Fibroblast of lung (primary cell): ENCODE results near the gene NFAM1. TPM values are rescaled to one million over a fixed set of nuclear protein-coding genes. Genes with fewer than 3 reads are reported as not detected.

ENCODE experiments used
- DNase-seq, 2 donors: peaks; one replicate each; pipeline versions ENCODE4 v3.0.0 to v3.0.0-alpha.2; 2010; ENCODE audit warnings: low read depth in 2 of 2
- H2AFZ ChIP-seq: 2 replicates; pipeline ENCODE4 v1.5.1; 2012; ENCODE audit warnings: low read length, control low read depth, inconsistent platforms
- H3K27ac ChIP-seq: 2 replicates; pipeline ENCODE4 v1.5.1; 2011; ENCODE audit warnings: low read length, control low read depth; ENCODE audit not compliant: insufficient read depth
- H3K27me3 ChIP-seq: 2 replicates; pipeline ENCODE4 v1.5.1; 2011; ENCODE audit warnings: mild to moderate bottlenecking, low read length; ENCODE audit not compliant: control insufficient read depth, insufficient read depth
- H3K36me3 ChIP-seq: 2 replicates; pipeline ENCODE4 v1.5.1; 2011; ENCODE audit warnings: low read length; ENCODE audit not compliant: control insufficient read depth, insufficient read depth
- H3K4me1 ChIP-seq: 2 replicates; pipeline ENCODE4 v1.5.1; 2011; ENCODE audit warnings: low read length; ENCODE audit not compliant: control insufficient read depth, insufficient read depth; ENCODE audit errors: extremely low read depth
- H3K4me2 ChIP-seq: 2 replicates; pipeline ENCODE4 v1.5.1; 2011; ENCODE audit warnings: low read length, control low read depth; ENCODE audit not compliant: insufficient read depth; ENCODE audit errors: extremely low read depth
- H3K4me3 ChIP-seq, 4 experiments: fragments of 200-600 bp in 1 of 4; sonication (generic) in 1 of 4; replicated peaks in 1 of 4; 2 replicates each; pipeline ENCODE4 v1.5.1; 2011 to 2016; ENCODE audit warnings: low read length in 4 of 4, low read depth in 3 of 4, mild to moderate bottlenecking in 3 of 4, control low read depth in 2 of 4, inconsistent platforms in 1 of 4, mixed read lengths in 1 of 4; ENCODE audit not compliant: insufficient read depth in 1 of 4; ENCODE audit errors: control extremely low read depth in 1 of 4
- H3K79me2 ChIP-seq: 2 replicates; pipeline ENCODE4 v1.5.1; 2012; ENCODE audit warnings: mild to moderate bottlenecking, low read length, inconsistent platforms; ENCODE audit not compliant: control insufficient read depth, insufficient read depth
- H3K9ac ChIP-seq: 2 replicates; pipeline ENCODE4 v1.5.1; 2011; ENCODE audit warnings: mild to moderate bottlenecking, low read length, control low read depth; ENCODE audit not compliant: insufficient read depth
- H3K9me3 ChIP-seq: 2 replicates; pipeline ENCODE4 v1.5.1; 2012; ENCODE audit warnings: low read depth, low read length; ENCODE audit not compliant: control insufficient read depth, insufficient read depth
- H4K20me1 ChIP-seq: 2 replicates; pipeline ENCODE4 v1.5.1; 2011; ENCODE audit warnings: low read length; ENCODE audit not compliant: control insufficient read depth, insufficient read depth; ENCODE audit errors: extremely low read depth
- CTCF ChIP-seq, 2 donors: IDR thresholded peaks in 1 of 2; conservative IDR thresholded peaks in 1 of 2; 1 replicate in 1 of 2; 2 replicates in 1 of 2; pipeline ENCODE4 v1.5.1; 2011 to 2012; ENCODE audit warnings: low read length in 2 of 2, control low read depth in 1 of 2, inconsistent platforms in 1 of 2, low read depth in 1 of 2, mild to moderate bottlenecking in 1 of 2
- EZH2 ChIP-seq: IDR thresholded peaks from 2 replicates; pipeline ENCODE4 v1.5.1; 2012; ENCODE audit warnings: low read length, control low read depth, mild to moderate bottlenecking; ENCODE audit errors: missing control alignments
- polyA plus RNA-seq, 2 donors: library from polyadenylated mRNA; depleted of rRNA in 1 of 2; stranded (reverse) in 1 of 2; unstranded in 1 of 2; fragments of >200 nt; gene quantifications; 2 replicates each; pipeline ENCODE4 v1.2.1, GENCODE V29; 2011 to 2012; ENCODE audit warnings: missing spikeins in 1 of 2
- total RNA-seq: library from RNA; depleted of rRNA; stranded (reverse); fragments of >200 nt; gene quantifications from 2 replicates; pipeline ENCODE4 v1.2.1, GENCODE V29; 2014

Gene NFAM1
- total and polyA plus RNA-seq, 2 donors (not counting 1 experiment from before 2014, with no cell fraction given): 0.17 TPM; not detected in 1

DNA sequence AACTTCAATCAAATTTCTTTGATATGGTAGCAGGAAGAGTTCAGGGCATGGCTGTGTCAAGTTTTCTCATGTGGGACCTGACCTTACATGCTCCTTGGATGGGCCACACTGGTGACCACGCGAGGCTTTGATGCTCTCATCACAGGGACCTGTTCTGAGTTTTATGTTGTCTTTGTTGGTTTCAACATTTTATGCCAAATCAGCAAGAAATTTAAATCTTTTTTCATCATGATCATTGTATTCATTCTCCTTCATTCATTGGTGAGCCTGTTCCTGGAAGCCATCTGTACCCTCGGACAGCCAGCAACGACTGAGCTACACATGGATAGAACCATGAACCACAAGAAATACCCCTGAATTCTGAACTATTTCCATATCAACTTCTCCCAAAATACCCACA lies 10.5 kb upstream of the NFAM1 start:
- no peak for TF ChIP-seq EZH2
- TF ChIP-seq CTCF (conservative IDR thresholded peaks at IDR 0.05 in 1 of 2, IDR thresholded peaks at IDR 0.05 in 1 of 2; ENCODE audit: low read depth in 1 of 2, low read length in 2 of 2): no peak
- Histone ChIP-seq H3K4me2 (no peak overlapping the region), H3K9ac (no peak overlapping the region), H3K27ac (no peak overlapping the region), H3K4me3 (no peak overlapping the region), H4K20me1 (no peaks in the 10 kb centered on the region), H3K36me3 (no peaks in the 10 kb centered on the region), H3K27me3 (no peaks in the 10 kb centered on the region), H3K9me3 (no peaks in the 10 kb centered on the region), H3K79me2 (no peaks in the 10 kb centered on the region), H3K4me1 (peaks cover 8% of the 10 kb centered on the region), H2AFZ (no peak overlapping the region)
- DNase-seq: no peak

- Histone ChIP-seq H3K4me2 (no peak overlapping the region), H4K20me1 (no peaks in the 10 kb centered on the region), H2AFZ (no peak overlapping the region), H3K27ac (no peak overlapping the region), H3K79me2 (no peaks in the 10 kb centered on the region), H3K9me3 (no peaks in the 10 kb centered on the region), H3K27me3 (peaks cover 6% of the 10 kb centered on the region), H3K4me3 (no peak overlapping the region), H3K9ac (no peak overlapping the region), H3K36me3 (no peaks in the 10 kb centered on the region), H3K4me1 (peaks cover 11% of the 10 kb centered on the region)
- TF ChIP-seq EZH2 (no peak), CTCF (conservative IDR thresholded peaks at IDR 0.05 in 1 of 2, IDR thresholded peaks at IDR 0.05 in 1 of 2; ENCODE audit: low read depth in 1 of 2, low read length in 2 of 2) (no peak)
- DNase-seq: no peak
Measured at GRCh38 chr22:42440728-42441127, 8.5 kb upstream of the NFAM1 start.

DNA sequence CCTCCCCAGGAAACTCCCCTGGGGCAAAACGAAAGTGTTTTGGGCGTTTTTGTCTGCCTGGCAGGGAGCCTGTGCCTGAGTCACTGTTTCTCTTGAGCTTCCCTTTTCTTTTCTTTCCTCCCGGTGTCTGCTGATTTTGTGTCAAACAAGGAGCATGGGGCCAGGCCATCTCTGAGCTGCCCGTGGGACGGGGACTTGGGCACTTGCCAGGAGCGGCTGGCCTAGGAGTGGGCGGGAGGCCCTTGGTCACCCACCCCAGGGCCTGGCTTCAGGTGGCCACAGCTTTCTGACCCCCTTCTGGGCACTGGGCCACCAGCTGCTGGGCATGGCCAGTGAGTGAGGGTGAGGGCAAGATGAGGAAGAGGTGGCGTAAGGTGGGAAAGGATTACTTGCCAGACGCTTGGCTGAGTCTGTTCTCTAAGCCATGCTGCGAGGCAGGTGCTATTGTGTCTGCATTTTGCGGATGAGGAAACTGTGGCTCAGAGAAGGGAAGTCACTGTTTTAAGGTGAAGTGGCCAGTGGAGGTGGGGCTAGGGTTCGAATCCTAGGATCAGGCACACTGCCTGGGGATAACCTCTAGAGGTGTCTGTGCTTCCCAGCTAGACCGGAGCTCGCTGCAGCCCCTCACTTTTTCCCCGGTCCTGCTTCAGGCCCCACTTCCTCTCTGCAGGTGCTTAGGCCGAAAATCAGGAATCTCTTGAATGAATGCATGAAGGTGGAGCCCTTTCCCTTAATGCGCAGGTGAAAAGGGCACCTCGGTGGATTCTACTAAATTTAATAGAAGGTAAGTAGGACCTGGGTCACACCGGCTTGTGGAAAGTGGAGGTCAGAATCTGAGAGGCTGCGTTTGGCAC lies 7.8 kb upstream of the NFAM1 start:
- H3K36me3 ChIP-seq: no peaks in the 10 kb centered on the region
- no peak overlapping the region for H3K9ac ChIP-seq
- peaks cover 6% of the 10 kb centered on the region for H3K27me3 ChIP-seq
- no peak overlapping the region for H3K27ac ChIP-seq
- H3K4me1 ChIP-seq: peaks cover 11% of the 10 kb centered on the region
- H3K4me3 ChIP-seq: peak overlapping the region in 2 of 4 experiments; percentile 20 to 44
- H2AFZ ChIP-seq: no peak overlapping the region
- peak overlapping the region; percentile 81 for H3K4me2 ChIP-seq
- no peaks in the 10 kb centered on the region for H3K9me3 ChIP-seq
- TF ChIP-seq CTCF (conservative IDR thresholded peaks at IDR 0.05 in 1 of 2, IDR thresholded peaks at IDR 0.05 in 1 of 2; ENCODE audit: low read depth in 1 of 2, low read length in 2 of 2) (no peak), EZH2 (no peak)
- no peaks in the 10 kb centered on the region for H3K79me2 ChIP-seq
- peak; percentile 35 to 41 for DNase-seq
- no peaks in the 10 kb centered on the region for H4K20me1 ChIP-seq
